Right kidney (tissue), 1 donor: ENCODE data around the gene ACOT8.
A peak's percentile ranks its signal among the peaks of the same experiment; 100 is the strongest.
"Not testable (repeated sequence)": the region's sequence is repeated elsewhere in the genome, so short reads cannot be mapped to it uniquely, and the experiment has no call there.

Experiments
- DNase-seq: peaks from one replicate; pipeline ENCODE4 v3.0.0-alpha.2; 2016

ACOT8 gene

DNA sequence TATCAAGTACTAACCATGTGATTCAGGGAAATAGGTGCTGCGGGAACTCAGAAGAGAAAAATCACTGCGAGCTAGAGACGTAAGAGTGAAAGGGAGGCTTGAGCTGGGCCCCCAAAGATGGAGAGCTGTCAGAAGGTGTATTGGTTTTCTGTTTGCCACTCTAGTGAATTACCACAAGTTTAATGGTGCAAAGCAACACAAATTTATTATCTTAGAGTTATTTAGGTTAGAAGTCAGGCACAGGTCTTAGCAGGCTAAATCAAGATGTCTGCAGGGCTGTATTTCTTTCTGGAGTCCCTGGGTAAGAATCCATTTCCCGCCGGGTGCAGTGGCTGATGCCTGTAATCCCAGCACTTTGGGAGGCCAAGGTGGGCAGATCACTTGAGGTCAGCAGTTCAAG lies 2.7 kb upstream of the ACOT8 start:
- DNase-seq, result no peak

DNA sequence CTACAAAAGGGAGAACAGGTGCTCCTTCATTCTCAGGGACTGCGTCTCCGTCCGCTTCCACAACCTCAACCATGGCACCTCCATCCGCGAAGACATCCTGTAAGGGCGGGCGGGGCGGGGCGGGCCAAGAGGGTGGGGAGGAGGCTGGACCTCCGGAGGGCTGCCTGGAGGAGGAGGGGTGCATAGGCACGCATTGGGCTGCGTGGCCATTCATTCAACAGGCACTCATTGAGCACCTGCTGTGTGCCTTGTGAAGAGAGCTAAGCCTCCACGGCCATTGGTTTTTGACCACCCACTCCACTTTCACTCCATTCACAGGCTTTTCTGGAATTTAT lies 657 bp upstream of the ACOT8 start:
- no peak for DNase-seq

- DNase-seq, result no peak
These were observed 3.7 kb downstream of the ACOT8 start for GRCh38 chr20:45853484-45853883.

GRCh38 chr20:45852326-45852725 lies 4.9 kb downstream of the ACOT8 start:
- no peak for DNase-seq

DNA sequence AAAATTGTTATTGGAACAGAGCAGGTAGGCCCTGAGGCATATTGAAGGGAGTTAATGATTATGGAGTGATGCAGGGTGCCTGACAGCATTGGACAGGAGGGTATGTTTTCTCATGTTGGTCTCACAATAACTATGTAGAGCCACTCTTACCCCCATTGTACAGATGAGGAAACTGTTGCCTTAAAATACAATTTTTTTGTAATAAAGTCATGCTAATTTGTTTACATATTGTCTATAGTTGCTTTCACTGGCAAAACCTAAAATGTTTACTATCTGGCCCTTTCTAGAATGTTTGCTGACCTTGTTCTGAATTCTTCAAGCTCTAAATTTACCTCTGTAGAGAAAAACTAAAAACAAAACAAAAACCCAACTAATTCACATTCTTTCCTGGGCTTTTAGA lies 5.7 kb downstream of the ACOT8 start:
- DNase-seq, result no peak

GRCh38 chr20:45850926-45851325 lies 6.3 kb downstream of the ACOT8 start:
- no peak for DNase-seq

GRCh38 chr20:45850238-45850637 lies 7.0 kb downstream of the ACOT8 start:
- no peak for DNase-seq

DNA sequence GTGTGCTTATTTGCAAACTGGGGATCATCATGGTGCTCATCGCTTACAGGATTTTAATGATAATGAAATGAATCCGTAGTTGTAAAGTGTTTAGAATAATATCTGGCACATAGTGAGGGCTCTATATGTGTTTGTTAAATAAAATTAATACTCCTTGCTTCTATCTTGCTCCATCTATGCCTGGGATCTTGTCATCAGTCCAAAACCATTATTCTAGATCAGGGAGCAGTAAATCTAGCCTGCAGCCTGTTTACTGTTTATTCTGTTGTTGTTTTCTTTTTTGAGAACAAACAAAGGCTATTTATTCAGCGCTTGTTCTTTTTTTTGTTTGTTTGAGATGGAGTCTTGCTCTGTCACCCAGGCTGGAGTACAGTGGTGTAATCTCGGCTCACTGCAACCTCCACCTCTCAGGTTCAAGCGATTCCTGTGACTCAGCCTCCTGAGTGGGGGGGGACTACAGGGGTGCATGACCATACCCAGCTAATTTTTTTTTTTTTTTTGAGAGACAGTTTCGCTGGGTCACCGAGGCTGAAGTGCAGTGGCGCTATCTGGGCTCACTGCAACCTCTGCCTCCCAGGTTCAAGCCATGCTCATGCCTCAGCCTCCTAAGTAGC lies 8.1 kb downstream of the ACOT8 start:
- no peak for DNase-seq

DNA sequence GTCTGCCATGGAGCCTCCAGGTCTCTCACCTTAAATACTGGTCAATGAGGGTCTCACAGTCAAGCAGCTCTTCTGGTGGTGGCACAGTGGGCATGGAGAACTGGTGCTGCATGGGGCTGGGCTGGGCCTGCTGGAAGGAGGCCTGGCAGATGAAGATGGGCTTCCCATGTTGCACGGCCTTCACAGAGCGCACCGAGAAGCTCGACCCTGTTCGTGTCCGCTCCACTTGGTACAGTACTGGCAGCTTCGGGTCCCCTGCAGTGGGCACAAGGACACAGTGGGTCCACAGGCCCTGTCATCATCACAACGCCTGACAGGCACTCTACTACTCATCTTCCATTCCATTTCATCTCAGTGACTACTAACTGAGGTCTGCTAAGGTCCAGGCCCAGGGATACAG lies 8.8 kb downstream of the ACOT8 start:
- no peak for DNase-seq

GRCh38 chr20:45845452-45845851 lies 11.7 kb downstream of the ACOT8 start:
- no peak for DNase-seq

DNA sequence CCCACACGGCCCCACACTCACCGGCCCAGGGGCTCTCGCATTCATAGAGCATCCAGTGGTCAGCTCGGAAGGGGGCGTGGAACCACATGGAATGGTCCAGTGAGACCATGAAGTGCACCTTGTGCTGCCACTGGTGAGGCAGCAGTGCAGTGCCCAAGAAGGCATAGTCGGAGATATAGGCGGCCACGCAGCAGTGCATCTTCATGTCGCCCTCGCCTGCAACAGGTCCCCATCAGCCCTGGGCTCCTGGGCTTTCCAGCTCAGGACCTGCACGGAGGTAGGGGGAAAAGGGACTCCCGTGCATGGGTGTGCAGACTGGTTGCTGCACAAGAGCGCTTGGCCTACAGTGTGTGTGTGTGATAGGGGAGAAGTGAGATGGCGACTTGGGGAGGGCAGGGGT lies 13.7 kb downstream of the ACOT8 start:
- no peak for DNase-seq

GRCh38 chr20:45842169-45842812 lies 14.9 kb downstream of the ACOT8 start:
- DNase-seq, result no peak

- DNase-seq, result no peak
These were observed 15.6 kb downstream of the ACOT8 start for GRCh38 chr20:45841407-45842129.

- DNase-seq, result no peak
These were observed 16.4 kb downstream of the ACOT8 start for GRCh38 chr20:45840700-45841198.

GRCh38 chr20:45836841-45837240 lies 20.4 kb downstream of the ACOT8 start:
- no peak for DNase-seq

- no peak for DNase-seq
These were observed 21.4 kb downstream of the ACOT8 start for GRCh38 chr20:45835825-45836224.

DNA sequence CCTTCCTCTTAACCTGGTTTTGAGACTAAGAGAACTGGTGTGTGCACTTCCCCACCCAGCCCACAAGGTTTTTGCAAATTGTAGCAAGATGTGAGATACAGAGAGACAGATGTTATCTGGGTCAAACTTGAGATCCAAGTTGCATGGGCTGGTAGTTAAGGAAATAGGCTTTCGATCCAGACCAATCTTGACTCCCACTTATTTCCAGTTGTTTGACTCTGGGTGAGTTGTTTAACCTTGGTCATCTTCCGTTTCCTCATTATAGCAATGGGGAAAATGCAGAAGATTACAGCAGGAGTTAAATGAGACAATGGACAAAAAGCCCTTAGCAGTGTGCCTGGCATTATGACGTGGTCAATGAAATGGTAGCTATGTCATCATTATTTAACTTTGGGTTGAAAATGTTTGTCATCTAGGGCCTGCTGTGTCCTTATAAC lies 21.8 kb downstream of the ACOT8 start:
- no peak for DNase-seq

DNA sequence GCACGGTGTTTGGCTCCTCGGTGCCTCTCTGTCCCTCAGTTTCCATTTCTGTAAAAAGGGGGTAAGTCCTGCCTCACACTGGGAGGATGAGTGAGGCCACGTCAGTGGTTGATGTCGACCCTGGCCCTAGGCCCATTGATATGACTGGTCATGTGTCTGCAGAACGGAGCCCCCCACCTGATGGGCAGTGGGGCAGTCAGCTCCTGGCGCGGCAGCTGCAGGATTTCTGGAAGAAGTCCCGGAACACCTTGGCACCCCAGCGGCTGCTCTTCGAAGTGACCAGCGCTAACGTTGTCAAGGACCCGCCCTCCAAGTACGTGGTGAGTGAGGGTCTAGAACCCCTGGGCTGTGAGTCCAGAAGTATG lies 22.4 kb downstream of the ACOT8 start:
- no peak for DNase-seq

DNA sequence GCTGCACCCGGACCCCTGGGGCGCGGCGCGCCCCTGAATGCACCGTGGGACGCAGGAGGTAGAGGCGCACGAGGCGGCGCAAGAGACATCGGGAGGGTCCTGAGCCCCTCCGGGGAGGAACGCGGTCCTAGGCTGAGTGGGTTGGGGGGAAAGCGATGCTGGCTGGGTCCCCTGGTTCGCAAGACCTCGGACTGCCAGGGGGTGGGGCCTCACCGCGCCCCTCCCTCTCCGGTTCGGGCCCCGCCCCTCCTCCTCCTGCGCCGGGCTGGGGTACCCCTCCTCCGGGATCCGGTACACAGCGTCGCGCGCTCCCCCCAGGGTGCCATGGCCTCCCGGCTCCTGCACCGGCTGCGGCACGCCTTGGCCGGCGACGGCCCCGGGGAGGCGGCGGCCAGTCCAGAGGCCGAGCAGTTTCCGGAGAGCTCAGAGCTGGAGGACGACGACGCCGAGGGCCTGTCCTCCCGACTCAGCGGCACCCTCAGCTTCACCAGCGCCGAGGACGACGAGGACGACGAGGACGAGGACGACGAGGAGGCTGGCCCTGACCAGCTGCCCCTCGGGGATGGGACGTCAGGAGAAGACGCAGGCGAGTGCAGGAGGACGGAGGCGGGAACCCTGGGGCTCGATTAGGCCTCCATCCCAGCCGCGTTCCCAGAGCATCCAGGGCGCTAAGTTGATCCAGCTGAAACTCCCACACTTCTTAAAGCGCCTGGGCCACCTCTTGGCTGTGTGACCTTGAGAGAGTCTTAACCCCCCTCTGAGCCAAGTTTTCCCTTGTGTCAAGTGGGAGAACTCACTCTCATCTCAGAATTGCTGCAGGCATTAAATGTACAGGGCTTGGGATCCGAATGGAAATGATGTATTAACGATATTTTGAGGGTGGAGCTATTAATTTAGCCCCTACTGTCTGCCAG lies 23.1 kb downstream of the ACOT8 start:
- peak; percentile 97 for DNase-seq

- peak; percentile 96 for DNase-seq
These were observed 23.9 kb downstream of the ACOT8 start, which contains the start of gene SNX21 for GRCh38 chr20:45833030-45833882. SNX21 (plus strand) TSS chr20:45833799; CDS start chr20:45833920, 121 bp downstream.

- DNase-seq, result no peak
These were observed 24.6 kb downstream of the ACOT8 start for GRCh38 chr20:45832619-45833018.

- not testable (repeated sequence) for DNase-seq
These were observed 27.5 kb downstream of the ACOT8 start for GRCh38 chr20:45829673-45830106.
